Glutamatergic neuron (in vitro differentiated cells): ENCODE data around the gene SIGLEC9. TPM values are rescaled to one million over a fixed set of nuclear protein-coding genes. Genes with fewer than 3 reads are reported as not detected.

Experiments used
- DNase-seq: peaks from one replicate; pipeline ENCODE4 v3.0.0; 2022
- H3K27ac Mint-ChIP-seq: one replicate; pipeline ENCODE4 v1.8.0; 2020; ENCODE audit warnings: mild to moderate bottlenecking, mixed read lengths, inconsistent platforms; ENCODE audit not compliant: unreplicated experiment
- H3K27me3 Mint-ChIP-seq: one replicate; pipeline ENCODE4 v1.8.0; 2020; ENCODE audit warnings: mild to moderate bottlenecking, moderate library complexity, mixed read lengths, inconsistent platforms; ENCODE audit not compliant: unreplicated experiment
- H3K36me3 Mint-ChIP-seq: one replicate; pipeline ENCODE4 v1.8.0; 2020; ENCODE audit warnings: mild to moderate bottlenecking, mixed read lengths, inconsistent platforms; ENCODE audit not compliant: unreplicated experiment
- H3K4me1 Mint-ChIP-seq: one replicate; pipeline ENCODE4 v1.8.0; 2020; ENCODE audit warnings: mild to moderate bottlenecking, low read depth, mixed read lengths, inconsistent platforms; ENCODE audit not compliant: unreplicated experiment
- H3K4me3 Mint-ChIP-seq: one replicate; pipeline ENCODE4 v1.8.0; 2020; ENCODE audit warnings: mild to moderate bottlenecking, mixed read lengths, inconsistent platforms; ENCODE audit not compliant: unreplicated experiment
- H3K9me3 Mint-ChIP-seq: one replicate; pipeline ENCODE4 v1.8.0; 2020; ENCODE audit warnings: mild to moderate bottlenecking, moderate library complexity, mixed read lengths, inconsistent platforms; ENCODE audit not compliant: unreplicated experiment
- total RNA-seq: library from RNA; stranded (reverse); fragmentation: NEBNext Ultra II Directional; extraction: Animal tissue kit (Norgen Biotek cat#: 25700); gene quantifications from one replicate; pipeline ENCODE4 v1.2.1, GENCODE V29; 2021; ENCODE audit not compliant: unreplicated experiment
- TF ChIP-seq, protein P1 (sequence below): fragments of 200-600 bp; sonication (generic); IDR thresholded peaks from one replicate; pipeline ENCODE4 v1.5.0; 2021; ENCODE audit not compliant: partially characterized antibody, unreplicated experiment

The SIGLEC9 gene
- total RNA-seq, 1 donor from 2014 or later = not detected

DNA sequence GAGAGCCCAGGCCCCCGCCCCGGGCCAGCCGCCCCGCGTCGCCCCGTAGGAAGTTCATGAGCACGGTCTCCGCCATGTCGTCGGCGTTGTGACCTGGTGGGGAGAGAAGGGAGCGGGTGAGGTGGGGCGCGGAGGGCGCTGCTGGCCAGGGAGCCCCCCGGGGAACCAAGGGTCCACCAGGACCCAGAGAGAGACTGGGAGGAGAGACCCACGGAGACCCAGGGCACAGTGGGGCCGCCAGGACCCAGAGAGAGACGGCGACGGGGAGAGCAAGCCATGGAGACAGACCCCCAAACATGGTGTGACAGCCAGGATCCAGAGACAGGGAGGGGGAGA, 25.7 kb upstream of the SIGLEC9 start:
- H3K27ac Mint-ChIP-seq = no peak overlapping the region
- H3K9me3 Mint-ChIP-seq = peaks cover 4% of the 10 kb centered on the region
- TF ChIP-seq, protein P1, sequence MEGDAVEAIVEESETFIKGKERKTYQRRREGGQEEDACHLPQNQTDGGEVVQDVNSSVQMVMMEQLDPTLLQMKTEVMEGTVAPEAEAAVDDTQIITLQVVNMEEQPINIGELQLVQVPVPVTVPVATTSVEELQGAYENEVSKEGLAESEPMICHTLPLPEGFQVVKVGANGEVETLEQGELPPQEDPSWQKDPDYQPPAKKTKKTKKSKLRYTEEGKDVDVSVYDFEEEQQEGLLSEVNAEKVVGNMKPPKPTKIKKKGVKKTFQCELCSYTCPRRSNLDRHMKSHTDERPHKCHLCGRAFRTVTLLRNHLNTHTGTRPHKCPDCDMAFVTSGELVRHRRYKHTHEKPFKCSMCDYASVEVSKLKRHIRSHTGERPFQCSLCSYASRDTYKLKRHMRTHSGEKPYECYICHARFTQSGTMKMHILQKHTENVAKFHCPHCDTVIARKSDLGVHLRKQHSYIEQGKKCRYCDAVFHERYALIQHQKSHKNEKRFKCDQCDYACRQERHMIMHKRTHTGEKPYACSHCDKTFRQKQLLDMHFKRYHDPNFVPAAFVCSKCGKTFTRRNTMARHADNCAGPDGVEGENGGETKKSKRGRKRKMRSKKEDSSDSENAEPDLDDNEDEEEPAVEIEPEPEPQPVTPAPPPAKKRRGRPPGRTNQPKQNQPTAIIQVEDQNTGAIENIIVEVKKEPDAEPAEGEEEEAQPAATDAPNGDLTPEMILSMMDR = peak; percentile 1
- no peak for DNase-seq
- peaks cover 2% of the 10 kb centered on the region for H3K4me1 Mint-ChIP-seq
- peaks cover 6% of the 10 kb centered on the region for H3K27me3 Mint-ChIP-seq
- H3K4me3 Mint-ChIP-seq = peak overlapping the region; percentile 30
- H3K36me3 Mint-ChIP-seq = no peaks in the 10 kb centered on the region

DNA sequence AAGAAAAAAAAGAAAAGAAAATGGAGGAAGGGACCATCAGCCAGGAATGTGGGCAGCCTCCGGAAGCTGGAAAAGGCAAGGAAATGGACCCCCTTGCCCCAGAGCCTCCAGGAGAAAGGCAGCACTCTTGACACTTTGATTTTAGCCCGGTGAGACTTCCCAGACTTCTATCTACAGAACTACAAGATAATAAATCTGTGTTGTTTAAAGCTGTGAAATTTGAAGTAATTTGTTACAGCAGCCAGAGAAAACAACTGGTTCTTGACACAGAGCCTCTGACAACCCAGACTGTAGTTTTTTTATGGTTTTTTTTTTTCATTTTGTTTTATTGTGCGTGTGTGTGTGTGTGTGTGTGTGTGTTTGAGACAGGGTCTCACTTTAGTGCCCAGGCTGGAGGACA, 24.1 kb upstream of the SIGLEC9 start:
- no peak for DNase-seq
- peaks cover 2% of the 10 kb centered on the region for H3K4me1 Mint-ChIP-seq
- H3K36me3 Mint-ChIP-seq = no peaks in the 10 kb centered on the region
- no peak overlapping the region for H3K27ac Mint-ChIP-seq
- no peak overlapping the region for H3K4me3 Mint-ChIP-seq
- peaks cover 4% of the 10 kb centered on the region for H3K9me3 Mint-ChIP-seq
- H3K27me3 Mint-ChIP-seq = peaks cover 6% of the 10 kb centered on the region
- TF ChIP-seq, protein P1 = no peak

DNA sequence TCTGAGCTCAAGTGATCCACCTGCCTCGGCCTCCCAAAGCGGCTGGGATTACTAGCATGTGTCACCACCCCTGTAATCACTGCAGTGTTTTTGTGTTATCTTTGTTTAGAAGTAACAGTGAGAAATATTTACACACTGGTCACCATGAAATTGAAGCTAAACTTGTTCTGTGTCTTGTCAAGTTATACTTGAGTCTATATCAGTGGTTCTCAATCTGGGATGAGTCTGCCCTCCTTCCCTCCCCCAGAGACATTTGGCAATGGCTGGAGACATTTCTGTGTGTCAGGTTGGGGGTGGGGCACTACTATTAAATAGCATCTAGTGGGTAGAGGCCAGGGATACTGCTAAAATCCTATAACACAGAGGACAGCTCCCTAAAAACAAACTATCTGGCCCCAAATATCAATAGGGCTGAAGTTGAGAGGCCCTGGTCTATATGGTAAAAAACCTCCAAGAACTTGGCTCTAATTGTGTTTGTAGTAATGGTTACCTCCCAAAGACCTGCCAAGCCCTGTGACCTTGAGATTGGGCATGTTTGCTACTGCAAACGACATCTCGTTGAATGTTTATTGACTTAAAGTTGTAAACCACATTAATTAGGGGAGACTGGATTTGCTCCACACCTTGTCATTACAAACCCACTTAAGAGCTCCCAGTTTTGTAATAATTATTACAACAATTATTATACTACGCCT, 23.4 kb upstream of the SIGLEC9 start:
- Mint-ChIP-seq H3K4me3 (no peak overlapping the region), H3K9me3 (peaks cover 6% of the 10 kb centered on the region), H3K4me1 (peaks cover 2% of the 10 kb centered on the region), H3K36me3 (no peaks in the 10 kb centered on the region), H3K27ac (no peak overlapping the region), H3K27me3 (peaks cover 8% of the 10 kb centered on the region)
- DNase-seq = no peak
- TF ChIP-seq, protein P1 = no peak

DNA sequence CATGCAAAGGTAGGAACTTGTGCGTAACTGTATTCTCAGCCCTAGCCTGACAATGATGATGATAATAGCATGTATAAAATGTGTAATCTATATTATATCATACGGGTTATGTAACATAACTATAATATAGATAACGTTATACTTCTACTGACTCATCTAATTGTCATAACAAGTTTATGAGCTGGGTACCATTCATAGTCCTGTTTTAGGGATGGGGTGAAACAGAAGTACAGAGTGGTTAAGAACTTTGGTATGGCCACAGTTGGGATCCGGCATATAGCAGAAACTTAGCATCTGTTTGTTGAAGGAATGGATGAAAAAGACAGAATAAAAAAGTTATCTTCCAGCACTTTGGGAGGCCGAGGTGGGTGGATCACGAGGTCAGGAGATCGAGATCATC, 21.7 kb upstream of the SIGLEC9 start:
- DNase-seq = no peak
- H3K27me3 Mint-ChIP-seq = peaks cover 8% of the 10 kb centered on the region
- H3K4me1 Mint-ChIP-seq = peaks cover 10% of the 10 kb centered on the region
- H3K27ac Mint-ChIP-seq = no peak overlapping the region
- TF ChIP-seq, protein P1 = no peak
- H3K4me3 Mint-ChIP-seq = no peak overlapping the region
- H3K9me3 Mint-ChIP-seq = peaks cover 4% of the 10 kb centered on the region
- H3K36me3 Mint-ChIP-seq = no peaks in the 10 kb centered on the region

DNA sequence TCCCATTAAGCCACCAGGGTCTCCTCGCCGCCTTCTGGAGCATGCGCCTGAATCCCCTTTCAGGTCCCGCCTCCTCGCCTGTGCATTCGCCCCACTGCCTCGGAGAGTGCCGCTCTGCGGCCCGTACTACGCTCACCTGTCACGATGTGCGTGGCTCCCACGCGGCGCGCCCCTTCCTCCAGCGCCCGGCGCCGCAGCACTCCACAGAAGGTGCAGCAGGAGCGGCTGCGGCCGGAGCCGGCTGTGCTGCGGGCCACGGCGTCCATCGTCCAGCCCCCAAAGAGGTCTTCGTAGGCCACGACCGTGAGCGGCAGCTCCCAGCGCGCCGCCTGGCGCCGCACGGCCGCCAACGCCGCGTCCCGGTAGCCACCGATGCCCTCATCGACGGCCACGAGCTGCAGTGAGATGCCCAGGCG, 20.8 kb upstream of the SIGLEC9 start:
- Mint-ChIP-seq H3K27me3 (peaks cover 8% of the 10 kb centered on the region), H3K9me3 (peaks cover 7% of the 10 kb centered on the region), H3K4me3 (no peak overlapping the region), H3K36me3 (no peaks in the 10 kb centered on the region), H3K4me1 (peaks cover 10% of the 10 kb centered on the region), H3K27ac (no peak overlapping the region)
- TF ChIP-seq, protein P1 = no peak
- no peak for DNase-seq
